ENCODE results near the gene TBC1D10B. TPM values are rescaled to one million over a fixed set of nuclear protein-coding genes. Genes with fewer than 3 reads are reported as not detected.
A peak's percentile ranks its signal among the peaks of the same experiment; 100 is the strongest.
"Not testable (repeated sequence)": the region's sequence is repeated elsewhere in the genome, so short reads cannot be mapped to it uniquely, and the experiment has no call there.

TBC1D10B gene
- total and polyA plus RNA-seq, 9 of the 15 experiments (the other 6 are each of a cell fraction or from before 2014, with no cell fraction given) = 2.2 to 55.4 (median 17.5) TPM

DNA sequence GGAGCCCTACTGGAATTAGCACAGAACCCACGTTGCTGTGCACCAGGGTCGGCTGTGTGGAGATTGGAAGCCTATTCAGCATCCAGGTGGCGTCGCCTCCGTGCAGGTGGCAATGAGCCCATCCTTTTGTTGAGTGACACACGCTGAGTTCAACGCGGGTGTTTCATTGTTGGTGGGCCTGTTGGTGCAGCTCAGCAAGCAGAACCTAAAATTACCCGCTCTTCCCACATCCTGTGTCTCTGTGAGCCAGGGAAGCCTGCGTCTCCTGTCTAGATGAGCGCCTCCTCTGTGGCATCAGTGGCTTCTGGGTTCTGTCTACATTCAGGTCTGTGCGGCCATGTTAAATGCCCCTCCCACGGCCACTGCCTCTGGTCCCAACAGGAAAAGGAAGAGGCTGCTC, 29.7 kb downstream of the TBC1D10B start:
- DNase-seq (ENCODE audit: extremely low read depth in 1 of 4, low spot score in 3 of 4) (no peak), ATAC-seq (no peak), FAIRE-seq (no peak)
- Histone ChIP-seq H3K27ac (ENCODE audit: extremely low read depth, low read depth, low read length) (no peak overlapping the region), H2AFZ (ENCODE audit: low read depth, low read length) (no peak overlapping the region), H3K4me3 (no peak overlapping the region), H3K36me3 (ENCODE audit: control insufficient read depth, insufficient read depth, low read length) (no peaks in the 10 kb centered on the region), H3K9me1 (ENCODE audit: control insufficient read depth, insufficient read depth, low read length) (no peaks in the 10 kb centered on the region), H3K4me2 (ENCODE audit: insufficient read depth, low read length) (no peak overlapping the region), H4K20me1 (replicated peaks; ENCODE audit: control insufficient read depth, insufficient read depth, low read length) (no peaks in the 10 kb centered on the region), H3K4me1 (replicated peaks in 1 of 2; ENCODE audit: control insufficient read depth in 2 of 2, insufficient read depth in 2 of 2, low read length in 2 of 2) (peaks cover 6 to 18% of the 10 kb centered on the region in 2 experiments; a peak in 4 of 5 replicates), H3K9me3 (replicated peaks; ENCODE audit: control insufficient read depth, insufficient read depth, low read depth, low read length) (no peaks in the 10 kb centered on the region), H3K79me2 (ENCODE audit: control insufficient read depth, insufficient read depth, low read length) (no peaks in the 10 kb centered on the region), H3K9ac (ENCODE audit: insufficient read depth in 1 of 2, low read depth in 2 of 2, low read length in 2 of 2) (0 out of 4 replicates have a peak overlapping the region, but pooled peaks of 1 of the 2 experiments have one; percentile 64), H3K27me3 (ENCODE audit: control insufficient read depth in 2 of 2, insufficient read depth in 2 of 2, low read length in 2 of 2) (no peaks in the 10 kb centered on the region)
- POLR2A ChIA-PET = no interaction called here
- TF ChIP-seq, protein P1, sequence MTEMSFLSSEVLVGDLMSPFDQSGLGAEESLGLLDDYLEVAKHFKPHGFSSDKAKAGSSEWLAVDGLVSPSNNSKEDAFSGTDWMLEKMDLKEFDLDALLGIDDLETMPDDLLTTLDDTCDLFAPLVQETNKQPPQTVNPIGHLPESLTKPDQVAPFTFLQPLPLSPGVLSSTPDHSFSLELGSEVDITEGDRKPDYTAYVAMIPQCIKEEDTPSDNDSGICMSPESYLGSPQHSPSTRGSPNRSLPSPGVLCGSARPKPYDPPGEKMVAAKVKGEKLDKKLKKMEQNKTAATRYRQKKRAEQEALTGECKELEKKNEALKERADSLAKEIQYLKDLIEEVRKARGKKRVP (CRISPR knock-in tag; IDR thresholded peaks at IDR 0.05) = no peak
- no peak for TF ChIP-seq ZNF184 (CRISPR knock-in tag; IDR thresholded peaks at IDR 0.05)
- no peak for TF ChIP-seq ZFPM2 (CRISPR knock-in tag; IDR thresholded peaks at IDR 0.05)
- no peak for TF ChIP-seq ZNF583 (CRISPR knock-in tag; IDR thresholded peaks at IDR 0.05)
- TF ChIP-seq RHOXF2B (CRISPR knock-in tag; conservative IDR thresholded peaks at IDR 0.05) = no peak
- no peak for TF ChIP-seq ZNF263 (CRISPR knock-in tag; IDR thresholded peaks at IDR 0.05; ENCODE audit: borderline replicate concordance)
- TF ChIP-seq CBX1 (IDR thresholded peaks at IDR 0.05; ENCODE audit: low read depth) = no peak
- no peak for TF ChIP-seq CEBPB (tag; IDR thresholded peaks at IDR 0.05)
- TF ChIP-seq ZNF316 (IDR thresholded peaks at IDR 0.05) = no peak
- no peak for TF ChIP-seq ZBTB7A (IDR thresholded peaks at IDR 0.05; ENCODE audit: borderline replicate concordance, control insufficient read depth, low read depth, low read length)
- TF ChIP-seq, protein P2, sequence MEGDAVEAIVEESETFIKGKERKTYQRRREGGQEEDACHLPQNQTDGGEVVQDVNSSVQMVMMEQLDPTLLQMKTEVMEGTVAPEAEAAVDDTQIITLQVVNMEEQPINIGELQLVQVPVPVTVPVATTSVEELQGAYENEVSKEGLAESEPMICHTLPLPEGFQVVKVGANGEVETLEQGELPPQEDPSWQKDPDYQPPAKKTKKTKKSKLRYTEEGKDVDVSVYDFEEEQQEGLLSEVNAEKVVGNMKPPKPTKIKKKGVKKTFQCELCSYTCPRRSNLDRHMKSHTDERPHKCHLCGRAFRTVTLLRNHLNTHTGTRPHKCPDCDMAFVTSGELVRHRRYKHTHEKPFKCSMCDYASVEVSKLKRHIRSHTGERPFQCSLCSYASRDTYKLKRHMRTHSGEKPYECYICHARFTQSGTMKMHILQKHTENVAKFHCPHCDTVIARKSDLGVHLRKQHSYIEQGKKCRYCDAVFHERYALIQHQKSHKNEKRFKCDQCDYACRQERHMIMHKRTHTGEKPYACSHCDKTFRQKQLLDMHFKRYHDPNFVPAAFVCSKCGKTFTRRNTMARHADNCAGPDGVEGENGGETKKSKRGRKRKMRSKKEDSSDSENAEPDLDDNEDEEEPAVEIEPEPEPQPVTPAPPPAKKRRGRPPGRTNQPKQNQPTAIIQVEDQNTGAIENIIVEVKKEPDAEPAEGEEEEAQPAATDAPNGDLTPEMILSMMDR (IDR thresholded peaks at IDR 0.05 in 2 of 3, conservative IDR thresholded peaks at IDR 0.05 in 1 of 3; ENCODE audit: insufficient read depth in 2 of 3, low read depth in 1 of 3, low read length in 3 of 3) = no peak
- no peak for TF ChIP-seq PHB2 (IDR thresholded peaks at IDR 0.05; ENCODE audit: low read depth)
- TF ChIP-seq, protein P3, sequence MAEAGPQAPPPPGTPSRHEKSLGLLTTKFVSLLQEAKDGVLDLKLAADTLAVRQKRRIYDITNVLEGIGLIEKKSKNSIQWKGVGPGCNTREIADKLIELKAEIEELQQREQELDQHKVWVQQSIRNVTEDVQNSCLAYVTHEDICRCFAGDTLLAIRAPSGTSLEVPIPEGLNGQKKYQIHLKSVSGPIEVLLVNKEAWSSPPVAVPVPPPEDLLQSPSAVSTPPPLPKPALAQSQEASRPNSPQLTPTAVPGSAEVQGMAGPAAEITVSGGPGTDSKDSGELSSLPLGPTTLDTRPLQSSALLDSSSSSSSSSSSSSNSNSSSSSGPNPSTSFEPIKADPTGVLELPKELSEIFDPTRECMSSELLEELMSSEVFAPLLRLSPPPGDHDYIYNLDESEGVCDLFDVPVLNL (CRISPR knock-in tag; IDR thresholded peaks at IDR 0.05; ENCODE audit: low read depth) = no peak
- TF ChIP-seq XRCC4 (IDR thresholded peaks at IDR 0.05; ENCODE audit: extremely low read depth, insufficient read depth, insufficient read length) = no peak
- CTCF ChIA-PET (ENCODE audit: low intra/inter-chr PET ratio) = no interaction called here
- WGBS (ENCODE audit: insufficient coverage, low coverage, missing lambda C conversion rate) = 76% methylated on average over 10 of the region's 13 CpGs
- intact Hi-C loops (cut with micrococcal nuclease) = no loop called here
- no TSS peak for BruUV-seq (replicated peaks)
- in situ Hi-C loops (cut with MboI) = no loop called here

DNA sequence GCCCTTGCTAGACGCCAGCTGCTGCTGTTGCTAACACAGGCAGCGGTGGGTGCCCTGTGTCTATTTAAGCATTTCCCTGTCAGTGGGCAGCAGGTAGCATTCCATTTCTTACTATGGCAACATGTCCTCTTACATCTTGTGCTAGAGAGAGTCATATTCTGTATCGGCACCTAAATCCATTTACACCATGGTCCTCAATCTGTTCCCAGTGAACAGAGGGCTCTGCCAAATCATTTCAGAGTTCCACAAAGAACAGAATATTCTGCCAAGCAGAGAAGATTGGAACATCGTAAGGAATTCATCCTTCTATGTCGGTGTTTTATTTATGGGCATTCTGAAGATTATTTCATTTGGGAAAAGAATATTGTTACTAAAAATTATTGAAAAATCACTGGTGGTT, 31.6 kb downstream of the TBC1D10B start:
- peaks cover 8 to 22% of the 10 kb centered on the region in 2 experiments; a peak in 4 of 5 replicates for H3K4me1 ChIP-seq (replicated peaks in 1 of 2; ENCODE audit: control insufficient read depth in 2 of 2, insufficient read depth in 2 of 2, low read length in 2 of 2)
- ATAC-seq; H4K20me1 ChIP-seq (replicated peaks; ENCODE audit: control insufficient read depth, insufficient read depth, low read length); H3K9me3 ChIP-seq (replicated peaks; ENCODE audit: control insufficient read depth, insufficient read depth, low read depth, low read length); H3K4me2 ChIP-seq (ENCODE audit: insufficient read depth, low read length); H3K27me3 ChIP-seq (ENCODE audit: control insufficient read depth in 2 of 2, insufficient read depth in 2 of 2, low read length in 2 of 2); in situ Hi-C loops (cut with MboI); FAIRE-seq; H3K79me2 ChIP-seq (ENCODE audit: control insufficient read depth, insufficient read depth, low read length); H3K9ac ChIP-seq (ENCODE audit: insufficient read depth in 1 of 2, low read depth in 2 of 2, low read length in 2 of 2); BruUV-seq (replicated peaks); H3K27ac ChIP-seq (ENCODE audit: extremely low read depth, low read depth, low read length); H3K36me3 ChIP-seq (ENCODE audit: control insufficient read depth, insufficient read depth, low read length); H2AFZ ChIP-seq (ENCODE audit: low read depth, low read length); intact Hi-C loops (cut with micrococcal nuclease); H3K4me3 ChIP-seq; CTCF ChIA-PET (ENCODE audit: low intra/inter-chr PET ratio); H3K9me1 ChIP-seq (ENCODE audit: control insufficient read depth, insufficient read depth, low read length); DNase-seq (ENCODE audit: extremely low read depth in 1 of 4, low spot score in 3 of 4): not testable (repeated sequence)
- POLR2A ChIA-PET = interaction anchor here (0.6 kb wide), 1 partner anchor 225 kb away, joined by 4 read pairs; no protein-coding TSS in a partner anchor
- WGBS (ENCODE audit: insufficient coverage, low coverage, missing lambda C conversion rate) = 88% methylated on average over 3 of the region's 5 CpGs

Data from K562 (cell line).